Activated CD4-positive, alpha-beta memory T cell treated with anti-CD3 and anti-CD28 coated beads, Interleukin-2, amount 10 ng/mL, durations not matched to agents 7 days and 5 days (primary cell): ENCODE data around the gene AP1G2. TPM values are rescaled to one million over a fixed set of nuclear protein-coding genes. Genes with fewer than 3 reads are reported as not detected.
A peak's percentile ranks its signal among the peaks of the same experiment; 100 is the strongest.
"Not testable (repeated sequence)": the region's sequence is repeated elsewhere in the genome, so short reads cannot be mapped to it uniquely, and the experiment has no call there.

Source experiments
- CTCF ChIA-PET: fragments of 350-600 bp; sonication (Branson Sonifier 250); formaldehyde crosslinking; loops from one replicate; lab custom pipeline; 2021; ENCODE audit warnings: antibody characterized with exemption, inconsistent platforms; lab: Charles Lee
- POLR2A ChIA-PET: fragments of 350-600 bp; sonication (Branson Sonifier 250); formaldehyde crosslinking; loops from one replicate; lab custom pipeline; 2021; ENCODE audit warnings: antibody characterized with exemption; lab: Charles Lee
- DNase-seq: peaks from one replicate; pipeline ENCODE4 v3.0.0-alpha.2; 2020
- H3K27ac Mint-ChIP-seq: one replicate; pipeline ENCODE4 v1.8.0; 2021; ENCODE audit warnings: mild to moderate bottlenecking, mixed read lengths
- H3K27me3 Mint-ChIP-seq: one replicate; pipeline ENCODE4 v1.8.0; 2021; ENCODE audit warnings: mixed read lengths
- H3K36me3 Mint-ChIP-seq: one replicate; pipeline ENCODE4 v1.8.0; 2021; ENCODE audit warnings: low read depth, mixed read lengths
- H3K4me1 Mint-ChIP-seq: one replicate; pipeline ENCODE4 v1.8.0; 2021; ENCODE audit warnings: mixed read lengths
- H3K4me3 Mint-ChIP-seq: one replicate; pipeline ENCODE4 v1.8.0; 2021; ENCODE audit warnings: mild to moderate bottlenecking, mixed read lengths
- H3K9me3 Mint-ChIP-seq: one replicate; pipeline ENCODE4 v1.8.0; 2021; ENCODE audit warnings: mixed read lengths
- total RNA-seq, 2 experiments: library from RNA; stranded (reverse); gene quantifications; one replicate each; pipeline ENCODE4 v1.2.3, GENCODE V29; 2021

Gene AP1G2
- 100 to 1,000 TPM; 263 to 275 TPM for total RNA-seq

DNA sequence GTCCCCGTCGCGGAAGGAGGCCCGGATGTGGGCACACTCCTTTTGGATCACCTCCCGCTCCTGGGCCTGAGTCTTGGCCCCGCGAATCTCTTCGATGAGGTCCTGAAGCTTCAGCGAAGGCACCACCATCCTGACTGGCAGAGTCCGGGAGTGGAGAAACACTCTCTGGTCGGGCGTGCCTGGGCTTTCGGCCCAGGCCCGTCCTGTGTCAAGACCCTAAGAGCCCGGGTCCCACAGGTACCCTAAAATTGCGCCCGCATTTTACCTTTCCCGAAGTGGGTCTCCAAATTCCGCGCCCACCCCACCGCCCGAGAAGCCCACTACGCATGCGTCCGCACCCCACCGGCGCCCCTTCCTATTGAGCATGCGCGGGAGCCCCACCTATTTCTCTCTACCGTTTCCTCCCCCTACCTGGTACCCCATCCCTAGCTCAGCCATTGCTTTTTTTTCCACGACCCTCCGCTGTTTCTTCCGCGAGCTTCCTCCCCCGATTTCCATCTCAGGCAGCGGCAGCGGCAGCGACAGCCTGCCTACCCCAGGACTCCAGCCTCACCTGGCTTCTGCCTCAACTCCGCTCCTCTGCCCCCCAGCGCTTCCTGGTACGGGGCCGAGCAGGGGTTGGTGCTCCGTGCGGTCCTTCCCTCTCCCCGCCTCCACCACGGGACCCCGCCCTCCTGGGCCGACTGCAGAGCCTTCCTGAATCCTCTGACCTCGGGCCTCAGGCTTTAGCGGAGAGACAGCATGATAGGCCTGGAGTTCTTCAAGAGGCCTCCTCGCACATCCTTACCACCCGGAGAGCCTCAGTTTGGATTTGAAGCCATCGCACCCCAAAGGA is at the start of gene AP1G2:
Gene AP1G2, minus strand, starts transcription at position 606 of the 835 bp plus-strand sequence. Its CDS starts 477 bp downstream, at position 129.
- Mint-ChIP-seq H3K9me3 (no peaks in the 10 kb centered on the region), H3K27ac (peak within 1 kb of the TSS; percentile 96), H3K36me3 (peaks cover 43% of the 10 kb centered on the region), H3K4me1 (peaks cover 50% of the 10 kb centered on the region), H3K4me3 (peak within 1 kb of the TSS; percentile 100), H3K27me3 (no peaks in the 10 kb centered on the region)
- CTCF ChIA-PET: interaction anchor here (1.0 to 3.7 kb wide), 6 partner anchors 8 to 278 kb away, joined by 3 to 18 read pairs (median 4); partner anchors contain the start of gene THTPA
- POLR2A ChIA-PET: interaction anchor here (0.8 to 1.7 kb wide), 6 partner anchors 10 to 528 kb away, joined by 3 to 16 read pairs (median 4); partner anchors contain the start of genes THTPA and ZFHX2
- DNase-seq: peak; percentile 91

DNA sequence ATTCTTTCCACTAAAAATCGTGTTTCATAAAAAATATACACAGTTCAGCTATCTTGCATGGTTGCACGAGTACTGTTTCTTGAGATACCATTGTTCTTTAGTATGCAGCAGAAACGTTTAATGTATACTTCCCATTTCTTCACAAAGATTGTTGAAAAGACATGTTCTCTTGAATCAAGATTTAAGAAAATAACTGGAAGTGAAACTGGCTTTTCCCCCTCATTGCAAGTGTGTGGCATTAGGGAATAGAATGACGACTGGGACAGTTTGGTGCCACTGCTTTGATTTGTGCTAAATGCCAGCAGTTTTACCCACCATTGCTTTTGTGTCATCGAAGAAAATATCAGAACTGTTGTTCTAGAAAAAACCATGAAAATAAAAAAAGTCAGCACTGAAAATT is 48.3 kb upstream of the AP1G2 start:
- no peak overlapping the region for H3K27ac Mint-ChIP-seq
- no peaks in the 10 kb centered on the region for H3K36me3 Mint-ChIP-seq
- peaks cover 4% of the 10 kb centered on the region for H3K4me1 Mint-ChIP-seq
- POLR2A ChIA-PET: no interaction called here
- no peak for DNase-seq
- CTCF ChIA-PET: interaction anchor here (2.4 kb wide), 1 partner anchor 17 kb away, joined by 16 read pairs; no protein-coding TSS in a partner anchor
- no peak overlapping the region for H3K4me3 Mint-ChIP-seq
- peaks cover 3% of the 10 kb centered on the region for H3K27me3 Mint-ChIP-seq
- H3K9me3 Mint-ChIP-seq: no peaks in the 10 kb centered on the region

DNA sequence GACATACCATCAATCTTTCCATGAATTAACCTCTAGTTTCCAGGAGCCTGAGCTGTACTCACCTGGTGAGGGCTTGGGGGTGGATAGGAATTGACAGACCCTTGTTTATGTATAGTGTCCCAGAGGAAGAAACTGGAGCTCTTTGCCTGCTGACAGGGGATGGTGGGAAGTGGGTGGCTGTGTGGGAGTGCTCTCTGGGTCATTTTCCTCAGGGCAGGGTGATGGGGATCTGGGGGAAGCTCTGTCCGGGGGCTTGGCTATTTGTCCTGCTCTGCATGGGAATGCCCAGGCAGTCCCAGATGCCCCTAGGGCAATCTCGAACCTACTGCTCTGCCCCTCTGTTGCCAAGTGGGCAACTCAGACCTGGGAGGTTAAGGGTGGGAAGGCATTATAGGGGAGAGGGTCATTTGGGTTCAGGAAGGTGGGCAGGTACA is 46.8 kb upstream of the AP1G2 start:
- no peak for DNase-seq
- H3K27me3 Mint-ChIP-seq: peaks cover 2% of the 10 kb centered on the region
- ChIA-PET CTCF (interaction anchor here (1.4 to 5.3 kb wide), 2 partner anchors 17 to 25 kb away, joined by 4 to 56 read pairs; no protein-coding TSS in a partner anchor), POLR2A (interaction anchor here (1.9 kb wide), 1 partner anchor 18 kb away, joined by 5 read pairs; no protein-coding TSS in a partner anchor)
- H3K36me3 Mint-ChIP-seq: no peaks in the 10 kb centered on the region
- peaks cover 17% of the 10 kb centered on the region for H3K4me1 Mint-ChIP-seq
- no peaks in the 10 kb centered on the region for H3K9me3 Mint-ChIP-seq
- H3K4me3 Mint-ChIP-seq: no peak overlapping the region
- H3K27ac Mint-ChIP-seq: no peak overlapping the region

- POLR2A ChIA-PET: interaction anchor here (1.9 kb wide), 1 partner anchor 19 kb away, joined by 5 read pairs; no protein-coding TSS in a partner anchor
Observed at GRCh38 chr14:23613242-23614070, 45.9 kb upstream of the AP1G2 start.

GRCh38 chr14:23612802-23613201 is 45.2 kb upstream of the AP1G2 start:
- POLR2A ChIA-PET: no interaction called here
- CTCF ChIA-PET: interaction anchor here (1.4 to 5.3 kb wide), 4 partner anchors 18 to 53 kb away, joined by 4 to 56 read pairs (median 12); no protein-coding TSS in a partner anchor
- Mint-ChIP-seq H3K27me3 (no peaks in the 10 kb centered on the region), H3K27ac (no peak overlapping the region), H3K9me3 (peaks cover 6% of the 10 kb centered on the region), H3K4me3 (no peak overlapping the region), H3K4me1 (peaks cover 23% of the 10 kb centered on the region), H3K36me3 (peaks cover 5% of the 10 kb centered on the region)
- DNase-seq: no peak

More at GRCh38 chr14:23613242-23614070, 45.9 kb upstream of the AP1G2 start:
- Mint-ChIP-seq H3K4me3 (no peak overlapping the region), H3K27me3 (peaks cover 2% of the 10 kb centered on the region), H3K9me3 (peaks cover 6% of the 10 kb centered on the region), H3K36me3 (peaks cover 5% of the 10 kb centered on the region), H3K27ac (no peak overlapping the region), H3K4me1 (peaks cover 23% of the 10 kb centered on the region)
- no peak for DNase-seq
- CTCF ChIA-PET: interaction anchor here (1.4 to 5.3 kb wide), 4 partner anchors 18 to 52 kb away, joined by 4 to 56 read pairs (median 6); no protein-coding TSS in a partner anchor

DNA sequence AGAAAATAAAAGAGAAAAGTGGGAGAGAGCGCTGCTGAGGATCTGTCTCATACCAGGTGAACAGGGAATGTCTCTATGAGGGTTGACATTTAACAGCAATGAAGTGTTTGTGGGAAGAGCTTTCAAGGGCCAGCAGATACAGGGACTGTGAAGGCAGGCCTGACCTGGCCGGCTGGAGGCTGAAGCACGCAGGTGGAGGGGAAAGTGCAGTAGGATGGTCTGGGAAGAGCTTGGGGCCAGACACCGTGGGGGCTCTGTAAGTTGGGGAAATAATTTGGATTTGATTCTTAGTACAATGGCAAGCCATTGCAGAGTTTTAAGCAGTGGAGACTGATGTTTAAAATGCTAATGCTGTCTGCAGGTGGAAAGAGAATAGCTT is 44.8 kb upstream of the AP1G2 start:
- Mint-ChIP-seq H3K4me3 (no peak overlapping the region), H3K27me3 (no peaks in the 10 kb centered on the region), H3K27ac (no peak overlapping the region), H3K9me3 (peaks cover 6% of the 10 kb centered on the region), H3K4me1 (peaks cover 25% of the 10 kb centered on the region), H3K36me3 (peaks cover 5% of the 10 kb centered on the region)
- CTCF ChIA-PET: interaction anchor here (1.5 to 5.3 kb wide), 3 partner anchors 19 to 53 kb away, joined by 4 to 56 read pairs (median 17); no protein-coding TSS in a partner anchor
- POLR2A ChIA-PET: no interaction called here
- DNase-seq: no peak

DNA sequence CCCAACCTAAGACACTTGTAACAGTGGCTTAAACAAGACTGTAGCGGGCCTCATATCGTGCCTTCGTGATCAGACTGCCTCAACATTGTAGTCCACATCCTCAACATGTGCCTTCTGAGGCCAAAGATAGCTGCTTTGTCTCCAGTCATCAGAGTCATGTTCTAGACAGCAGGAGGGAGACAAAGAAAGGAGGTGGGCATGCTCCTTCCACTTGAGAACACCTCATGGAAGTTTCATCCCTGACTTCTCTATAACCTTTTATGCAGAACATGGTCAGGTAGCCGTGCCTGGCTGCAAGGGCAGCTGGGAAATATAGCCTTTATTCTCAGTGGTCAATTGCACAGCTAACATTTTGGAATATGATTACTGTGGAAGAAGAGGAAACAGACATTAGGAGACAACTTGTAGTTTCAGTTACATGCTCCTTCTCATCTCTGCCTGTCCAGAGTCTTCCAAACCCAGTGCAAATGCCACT is 43.3 kb upstream of the AP1G2 start:
- H3K4me1 Mint-ChIP-seq: peaks cover 38% of the 10 kb centered on the region
- no peak overlapping the region for H3K4me3 Mint-ChIP-seq
- peaks cover 6% of the 10 kb centered on the region for H3K9me3 Mint-ChIP-seq
- H3K27ac Mint-ChIP-seq: peak overlapping the region; percentile 76
- peak; percentile 23 for DNase-seq
- POLR2A ChIA-PET: interaction anchor here (0.7 kb wide), 1 partner anchor 22 kb away, joined by 3 read pairs; no protein-coding TSS in a partner anchor
- peaks cover 5% of the 10 kb centered on the region for H3K36me3 Mint-ChIP-seq
- H3K27me3 Mint-ChIP-seq: no peaks in the 10 kb centered on the region
- CTCF ChIA-PET: interaction anchor here (0.6 to 5.3 kb wide), 7 partner anchors 20 to 342 kb away, joined by 3 to 56 read pairs (median 5); partner anchors contain the start of gene DHRS4

DNA sequence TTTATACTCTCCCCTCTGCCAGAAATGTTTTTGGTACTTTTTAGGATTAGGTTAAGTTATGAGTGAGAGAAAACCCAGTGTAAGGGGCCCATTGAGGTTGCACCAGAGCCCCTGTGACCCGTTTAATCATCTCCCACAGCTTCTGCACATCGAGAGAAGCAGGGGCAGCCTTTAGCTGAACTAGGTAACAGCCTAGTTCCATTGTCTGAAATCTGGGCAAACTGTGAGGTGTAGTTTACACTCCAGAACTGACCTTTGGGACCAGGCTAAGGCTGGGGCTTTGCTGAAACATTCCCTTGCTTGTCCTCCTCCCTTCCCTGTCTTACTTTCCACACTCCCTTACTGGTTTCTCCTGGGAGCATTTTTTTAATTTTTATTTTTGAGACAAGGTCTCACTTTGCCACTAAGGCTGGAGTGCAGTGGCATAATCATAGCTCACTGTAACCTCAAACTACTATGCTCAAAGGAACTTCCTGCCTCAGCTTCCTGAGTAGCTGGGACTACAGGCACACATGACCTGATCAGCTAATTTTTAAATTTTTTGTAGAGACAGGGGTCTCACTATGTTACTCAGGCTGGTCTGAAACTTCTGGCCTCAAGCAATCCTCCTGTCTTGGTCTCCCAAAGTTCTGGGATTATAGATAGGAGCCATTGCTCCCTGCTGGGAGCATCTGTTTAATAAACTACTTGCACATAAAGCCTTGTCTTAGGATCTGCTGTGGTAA is 42.7 kb upstream of the AP1G2 start:
- Mint-ChIP-seq H3K27me3 (no peaks in the 10 kb centered on the region), H3K4me3 (no peak overlapping the region), H3K9me3 (peaks cover 6% of the 10 kb centered on the region), H3K4me1 (peaks cover 43% of the 10 kb centered on the region), H3K36me3 (peaks cover 5% of the 10 kb centered on the region), H3K27ac (peak overlapping the region; percentile 76)
- CTCF ChIA-PET: interaction anchor here (0.6 to 5.3 kb wide), 7 partner anchors 21 to 343 kb away, joined by 3 to 56 read pairs (median 5); partner anchors contain the start of gene DHRS4
- POLR2A ChIA-PET: interaction anchor here (0.7 kb wide), 1 partner anchor 21 kb away, joined by 3 read pairs; no protein-coding TSS in a partner anchor
- peak; percentile 21 for DNase-seq

DNA sequence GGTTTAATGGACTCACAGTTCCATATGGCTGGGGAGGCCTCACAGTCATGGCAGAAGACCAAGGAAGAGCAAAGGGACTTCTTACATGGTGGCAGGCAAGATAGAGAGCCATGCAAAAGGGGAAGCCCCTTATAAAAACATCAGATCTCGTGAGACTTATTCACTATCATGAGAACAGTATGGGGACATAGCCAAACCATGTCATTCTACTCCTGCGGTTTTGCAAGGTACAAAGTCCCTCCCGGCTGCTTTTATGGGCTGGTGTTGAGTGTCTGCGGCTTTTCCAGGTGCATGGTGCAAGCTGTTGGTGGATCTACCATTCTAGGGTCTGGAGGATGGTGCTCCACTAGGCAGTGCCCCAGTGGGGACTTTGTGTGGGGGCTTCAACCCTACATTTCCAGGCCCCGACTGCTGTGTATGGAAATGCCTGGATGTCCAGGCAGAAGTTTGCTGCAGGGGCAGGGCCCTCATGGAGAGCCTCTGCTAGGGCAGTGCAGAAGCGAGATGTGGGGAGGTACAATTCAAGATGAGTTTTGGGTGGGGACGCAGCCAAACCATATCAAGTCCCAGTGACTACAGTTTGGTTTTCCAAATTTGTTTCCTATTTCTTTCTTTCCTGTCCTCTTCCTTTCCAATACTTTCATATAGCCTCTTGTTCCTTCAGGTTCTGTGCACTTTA is 42.0 kb upstream of the AP1G2 start:
- H3K36me3 Mint-ChIP-seq, H3K4me3 Mint-ChIP-seq, H3K9me3 Mint-ChIP-seq, H3K27me3 Mint-ChIP-seq, POLR2A ChIA-PET, DNase-seq: not testable (repeated sequence)
- H3K27ac Mint-ChIP-seq: peak overlapping the region; percentile 76
- peaks cover 43% of the 10 kb centered on the region for H3K4me1 Mint-ChIP-seq
- CTCF ChIA-PET: interaction anchor here (3.5 to 5.3 kb wide), 2 partner anchors 20 to 22 kb away, joined by 17 to 56 read pairs; no protein-coding TSS in a partner anchor

DNA sequence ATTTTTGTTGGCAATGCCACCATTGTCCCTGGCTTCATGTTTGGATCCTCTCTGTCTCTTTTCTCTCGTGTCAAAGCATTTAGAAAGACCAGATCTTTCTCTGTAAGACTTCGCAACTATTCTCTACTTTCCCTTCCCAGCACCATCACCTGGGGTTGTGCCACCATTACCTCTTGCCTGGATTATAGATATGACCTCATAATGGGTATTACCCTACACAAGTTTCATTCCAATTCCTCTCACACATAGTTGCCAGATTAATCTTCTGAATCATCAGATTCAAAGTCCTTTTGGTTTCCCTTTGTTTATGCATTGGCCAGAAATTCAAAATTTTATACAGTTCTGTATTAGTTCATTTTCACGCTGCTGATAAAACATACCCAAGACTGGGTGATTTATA is 41.4 kb upstream of the AP1G2 start:
- CTCF ChIA-PET: interaction anchor here (3.9 kb wide), 1 partner anchor 23 kb away, joined by 16 read pairs; no protein-coding TSS in a partner anchor
- H3K27ac Mint-ChIP-seq: no peak overlapping the region

DNA sequence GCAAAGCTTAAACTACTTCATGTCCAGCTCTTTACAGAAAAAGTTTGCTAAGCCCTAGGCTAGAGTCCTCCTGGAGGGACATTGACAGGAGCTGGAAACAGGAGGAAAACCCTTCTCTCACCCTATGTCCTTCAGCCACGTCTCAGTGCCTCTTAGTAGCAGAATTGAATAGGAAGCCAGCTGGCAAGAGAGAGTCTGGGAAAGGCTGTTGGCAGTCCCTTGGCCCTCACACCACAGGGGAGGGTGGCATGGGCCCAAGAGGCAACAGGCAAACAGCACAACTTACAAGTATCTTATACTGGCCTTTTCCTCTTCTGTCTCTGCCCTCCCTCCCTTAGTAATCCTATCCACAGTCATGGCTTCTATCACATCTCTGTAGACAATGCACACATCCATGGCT is 40.9 kb upstream of the AP1G2 start:
- no peak for DNase-seq
- POLR2A ChIA-PET: interaction anchor here (0.6 kb wide), 1 partner anchor 109 kb away, joined by 3 read pairs; no protein-coding TSS in a partner anchor
- Mint-ChIP-seq H3K9me3 (peaks cover 6% of the 10 kb centered on the region), H3K4me1 (peaks cover 43% of the 10 kb centered on the region), H3K4me3 (no peak overlapping the region), H3K36me3 (peaks cover 5% of the 10 kb centered on the region), H3K27me3 (no peaks in the 10 kb centered on the region), H3K27ac (no peak overlapping the region)
- CTCF ChIA-PET: interaction anchor here (3.9 kb wide), 1 partner anchor 24 kb away, joined by 16 read pairs; no protein-coding TSS in a partner anchor

More for the DNA sequence above, 41.4 kb upstream of the AP1G2 start:
- no peaks in the 10 kb centered on the region for H3K27me3 Mint-ChIP-seq
- no peak for DNase-seq
- POLR2A ChIA-PET: no interaction called here
- H3K36me3 Mint-ChIP-seq: peaks cover 5% of the 10 kb centered on the region
- H3K4me3 Mint-ChIP-seq: no peak overlapping the region
- H3K9me3 Mint-ChIP-seq: peaks cover 6% of the 10 kb centered on the region
- H3K4me1 Mint-ChIP-seq: peaks cover 43% of the 10 kb centered on the region
